Omental fat pad (tissue), 4 donors: Measurements from ENCODE around the gene CYP2J2. TPM values are rescaled to one million over a fixed set of nuclear protein-coding genes. Genes with fewer than 3 reads are reported as not detected.

Experiments used
- ATAC-seq: fragments of 150-250 bp; one replicate; pipeline ENCODE4 v1.9.1; 2016; ENCODE audit warnings: mild to moderate bottlenecking, moderate library complexity; ENCODE audit not compliant: low FRiP score
- DNase-seq: peaks from one replicate; pipeline ENCODE4 v3.0.0-alpha.2; 2019; ENCODE audit warnings: low spot score
- CTCF ChIP-seq, 3 donors: fragments of 450-650 bp; IDR thresholded peaks; one replicate each; pipeline ENCODE4 v1.5.1; 2016 to 2017; ENCODE audit warnings: antibody characterized with exemption in 3 of 3, mild to moderate bottlenecking in 3 of 3, moderate library complexity in 2 of 3
- total RNA-seq, 4 donors: library from RNA; depleted of rRNA; stranded (reverse); fragments of >200 nt; gene quantifications; one replicate each; pipeline ENCODE4 v1.1.0, GENCODE V29; 2016

Gene CYP2J2
- total RNA-seq, 4 donors from 2014 or later, result 2.3 to 5.2 (median 2.9) TPM; not detected in 1

GRCh38 chr1:59967141-59967697 is 40.6 kb upstream of the CYP2J2 start:
- DNase-seq (no peak), ATAC-seq (no peak)
- TF ChIP-seq CTCF (IDR thresholded peaks at IDR 0.05), result no peak

- DNase-seq, result no peak
- ATAC-seq, result no peak
- no peak for TF ChIP-seq CTCF (IDR thresholded peaks at IDR 0.05)
These were observed 25.5 kb upstream of the CYP2J2 start for GRCh38 chr1:59952065-59952464.

- DNase-seq, result no peak
- TF ChIP-seq CTCF (IDR thresholded peaks at IDR 0.05), result no peak
- no peak for ATAC-seq
These were observed 23.1 kb upstream of the CYP2J2 start for GRCh38 chr1:59949648-59950047.

GRCh38 chr1:59948990-59949389 is 22.4 kb upstream of the CYP2J2 start:
- no peak for TF ChIP-seq CTCF (IDR thresholded peaks at IDR 0.05)
- ATAC-seq (no peak), DNase-seq (no peak)

- DNase-seq (no peak), ATAC-seq (peak; percentile 48)
- peak in 2 of 3 donors; percentile 47 to 59 for TF ChIP-seq CTCF (IDR thresholded peaks at IDR 0.05)
These were observed 20.7 kb upstream of the CYP2J2 start for GRCh38 chr1:59947047-59947938.

- no peak for DNase-seq
- no peak for ATAC-seq
- no peak for TF ChIP-seq CTCF (IDR thresholded peaks at IDR 0.05)
These were observed 19.2 kb upstream of the CYP2J2 start for GRCh38 chr1:59945790-59946189.

- TF ChIP-seq CTCF (IDR thresholded peaks at IDR 0.05), result no peak
- ATAC-seq (no peak), DNase-seq (no peak)
These were observed 12.8 kb upstream of the CYP2J2 start for GRCh38 chr1:59939393-59939792.
